HG03439 (cell line): ENCODE results near the gene CLDN5.

ENCODE experiments used
- ATAC-seq: cut with Tn5 transposase; IDR thresholded peaks from one replicate; pipeline ENCODE4 v1.9.1; 2021; ENCODE audit warnings: mild to moderate bottlenecking, moderate library complexity; ENCODE audit not compliant: unreplicated experiment

CLDN5 gene

GRCh38 chr22:19504900-19505734 is 19.1 kb downstream of the CLDN5 start:
- ATAC-seq, result no peak

GRCh38 chr22:19503869-19504268 is 20.3 kb downstream of the CLDN5 start:
- no peak for ATAC-seq

DNA sequence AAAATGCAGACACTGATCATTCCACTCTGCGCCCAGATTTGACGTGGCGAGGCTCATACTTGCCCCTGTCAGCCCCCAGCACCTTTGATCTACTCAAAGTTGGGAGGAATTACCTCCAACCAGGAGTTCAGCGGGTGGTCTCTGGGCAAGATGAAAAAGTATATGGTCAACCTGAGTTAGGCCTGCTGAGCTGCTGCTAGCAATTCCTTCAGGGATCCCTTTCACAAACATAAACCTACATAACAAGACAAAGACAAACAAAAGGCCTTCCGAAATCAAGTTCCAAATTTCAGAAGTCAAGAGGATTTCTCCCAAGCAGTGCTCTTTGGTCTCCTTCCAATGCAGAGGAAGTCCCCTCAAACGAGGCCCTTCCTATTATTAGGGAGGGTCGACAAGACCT is 20.8 kb downstream of the CLDN5 start:
- ATAC-seq, result no peak

GRCh38 chr22:19501897-19502447 is 22.2 kb downstream of the CLDN5 start:
- no peak for ATAC-seq

- ATAC-seq, result no peak
Observed at GRCh38 chr22:19499880-19500242, 24.3 kb downstream of the CLDN5 start.

GRCh38 chr22:19499236-19499879 is 24.9 kb downstream of the CLDN5 start:
- ATAC-seq, result no peak

GRCh38 chr22:19498866-19499190 is 25.4 kb downstream of the CLDN5 start:
- ATAC-seq, result no peak

DNA sequence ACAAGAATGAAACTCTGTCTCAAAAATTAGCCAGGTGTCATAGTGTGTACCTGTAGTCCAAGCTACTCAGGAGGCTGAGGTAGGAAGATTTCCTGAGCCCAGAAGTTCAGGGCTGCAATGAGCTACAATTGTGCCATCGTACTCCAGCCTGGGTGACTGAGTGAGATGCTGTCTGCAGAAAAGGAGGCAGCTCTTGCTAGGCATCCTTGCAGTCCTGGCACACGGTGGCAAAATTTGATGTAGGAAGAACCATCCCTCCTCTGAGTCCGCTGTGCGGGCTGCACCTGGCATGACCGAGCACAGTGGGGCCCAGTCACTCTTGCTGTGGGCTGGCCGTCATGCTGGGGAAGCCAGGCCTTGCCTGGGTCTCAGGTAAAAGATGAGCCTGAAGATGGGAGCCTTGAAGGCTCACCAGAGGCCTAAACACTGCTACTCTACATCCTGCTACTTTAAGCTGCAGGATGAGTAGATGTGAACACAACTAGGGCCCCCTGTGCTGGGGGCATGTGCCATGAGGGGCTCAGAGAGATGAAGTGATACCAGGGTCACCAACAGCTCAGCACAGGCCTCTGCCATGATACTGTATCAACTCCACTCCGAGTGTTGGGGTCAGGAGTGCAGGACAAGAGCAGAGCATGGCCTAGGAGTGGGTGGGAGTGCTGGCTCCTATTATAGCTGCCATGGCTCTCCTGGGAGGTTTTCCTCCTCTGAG is 25.9 kb downstream of the CLDN5 start:
- ATAC-seq, result no peak

DNA sequence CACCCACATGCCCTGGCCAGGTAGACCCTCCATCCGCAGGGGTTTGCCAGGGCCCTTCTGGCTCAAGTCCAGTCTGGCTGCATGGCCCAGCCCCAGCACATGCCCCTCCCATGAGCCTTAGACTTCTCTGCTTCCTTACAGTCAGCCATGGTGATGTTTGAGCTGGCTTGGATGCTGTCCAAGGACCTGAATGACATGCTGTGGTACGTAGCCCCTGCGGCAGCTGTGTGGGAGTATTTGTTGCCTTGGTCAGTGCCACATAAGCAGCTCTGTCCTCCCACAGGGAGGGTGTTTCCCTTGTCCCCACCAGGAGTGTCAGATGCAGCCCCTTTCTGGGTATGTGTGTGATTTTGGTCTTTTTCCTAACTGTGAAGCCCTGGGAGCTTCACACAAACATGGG is 27.0 kb downstream of the CLDN5 start:
- no peak for ATAC-seq

DNA sequence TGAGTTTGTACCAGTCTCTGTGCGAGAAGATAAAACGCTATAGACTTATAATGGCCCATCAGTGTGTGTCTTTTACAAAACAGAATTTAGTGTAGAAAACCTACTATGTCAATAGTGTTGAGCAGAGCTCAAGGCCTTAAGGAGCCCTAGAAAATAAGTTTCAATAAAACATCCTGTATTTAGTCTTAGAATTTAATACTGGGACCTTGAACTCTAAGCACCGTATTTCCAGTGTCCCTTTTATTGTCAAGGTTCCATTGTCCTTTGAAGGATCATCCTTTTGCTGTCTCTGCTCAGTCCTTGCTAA is 27.9 kb downstream of the CLDN5 start:
- ATAC-seq, result no peak

- no peak for ATAC-seq
Observed at GRCh38 chr22:19495562-19496323, 28.5 kb downstream of the CLDN5 start.

- ATAC-seq, result no peak
Observed at GRCh38 chr22:19494676-19495173, 29.5 kb downstream of the CLDN5 start.

- ATAC-seq, result no peak
Observed at GRCh38 chr22:19494001-19494560, 30.1 kb downstream of the CLDN5 start.

DNA sequence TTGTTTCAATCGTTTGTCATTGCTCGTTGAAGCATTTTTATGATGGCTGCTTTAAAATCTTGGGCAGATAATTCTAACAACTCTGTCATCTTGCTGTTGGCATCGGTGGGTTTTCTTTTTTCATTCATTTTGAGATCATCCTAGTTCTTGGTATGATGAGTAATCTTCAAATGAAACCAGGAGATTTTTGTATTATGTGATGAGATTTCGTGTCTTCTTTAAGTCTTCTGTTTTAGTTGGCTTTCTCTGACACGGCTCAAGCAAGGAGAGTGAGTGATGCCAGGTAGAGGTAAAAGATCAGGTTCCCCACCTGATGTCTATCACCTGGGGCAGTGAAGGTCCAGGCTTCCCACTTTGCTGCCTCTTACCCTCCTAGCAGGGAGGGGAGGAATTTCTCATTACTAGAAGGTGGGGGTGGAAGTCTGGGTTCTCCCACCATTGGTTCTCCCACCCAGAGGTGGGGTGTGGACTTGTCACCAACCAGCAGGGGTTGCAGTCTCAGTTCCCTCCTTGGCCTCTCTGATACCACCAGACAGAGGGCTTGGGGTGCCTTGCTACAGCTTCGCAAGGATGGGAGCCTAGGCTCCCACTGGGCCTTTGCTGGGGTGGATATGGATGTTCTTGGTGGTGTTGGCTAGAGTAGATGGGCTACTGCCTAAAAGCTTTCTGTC is 31.6 kb downstream of the CLDN5 start:
- ATAC-seq, result no peak

DNA sequence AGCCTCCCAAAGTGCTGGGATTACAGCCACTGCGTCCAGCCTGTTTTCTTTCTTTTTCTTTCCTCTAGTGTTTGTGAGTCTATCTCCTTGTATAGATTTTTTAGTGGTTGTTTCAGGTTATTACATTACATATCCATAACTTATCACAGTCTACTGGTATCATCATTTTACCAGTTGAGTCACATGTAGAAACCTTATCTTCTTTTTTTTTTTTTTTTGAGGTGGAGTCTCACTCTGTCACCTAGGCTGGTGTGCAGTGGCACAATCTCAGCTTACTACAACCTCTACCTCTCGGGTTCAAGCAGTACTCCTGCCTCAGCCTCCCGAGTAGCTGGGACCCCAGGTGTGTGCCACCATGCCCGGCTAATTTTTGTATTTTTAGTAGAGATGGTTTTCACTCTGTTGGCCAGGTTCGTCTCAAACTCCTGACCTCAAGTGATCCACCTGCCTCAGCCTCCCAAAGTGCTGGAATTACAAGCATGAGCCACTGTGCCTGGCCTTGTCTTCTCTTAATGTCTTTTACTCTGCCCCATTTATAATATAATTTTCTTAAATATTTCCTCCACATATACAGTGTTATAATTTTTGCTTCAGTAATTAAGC is 33.5 kb downstream of the CLDN5 start:
- no peak for ATAC-seq

DNA sequence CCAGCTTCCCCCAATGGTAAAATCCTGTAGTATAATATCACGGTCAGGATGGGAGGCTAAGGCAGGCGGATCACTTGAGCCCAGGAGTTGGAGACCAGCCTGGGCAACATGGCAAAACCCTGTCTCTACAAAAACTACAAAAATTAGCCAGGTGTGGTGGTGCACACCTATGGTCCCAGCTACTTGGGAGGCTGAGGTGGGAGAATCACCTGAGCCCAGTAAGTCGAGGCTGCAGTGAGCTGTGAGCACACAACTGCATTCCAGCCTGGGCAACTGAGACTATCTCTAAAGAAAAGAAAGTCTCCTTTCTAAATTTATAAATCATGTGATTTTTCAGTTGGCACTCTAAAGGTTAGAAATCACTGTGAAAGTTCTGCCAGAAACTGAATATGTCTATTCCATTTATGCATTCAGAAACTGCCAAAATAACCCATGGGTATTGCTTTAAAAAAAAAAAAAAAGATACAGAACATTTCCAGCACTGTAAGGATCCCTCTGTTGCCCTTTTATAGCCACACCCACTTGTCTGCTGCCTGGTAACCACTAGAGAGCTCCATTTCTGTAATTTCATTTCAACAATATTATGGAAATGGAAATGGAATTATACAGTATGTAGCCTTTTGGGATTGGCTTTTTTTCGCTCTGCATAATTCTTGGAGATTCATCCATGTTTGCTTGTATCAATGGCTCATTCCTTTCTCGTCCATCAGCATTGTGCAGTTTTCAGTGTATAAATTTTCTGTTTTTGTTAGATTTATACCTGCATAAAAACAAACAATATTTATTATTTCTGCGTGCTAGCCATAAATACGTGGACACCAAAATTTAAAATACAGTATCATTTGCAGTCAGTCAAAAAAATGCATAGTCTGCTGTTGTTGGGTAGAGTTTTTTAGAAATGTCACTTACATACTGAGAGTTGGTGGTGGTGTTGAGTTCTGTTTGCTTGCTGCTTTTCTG is 35.0 kb downstream of the CLDN5 start:
- no peak for ATAC-seq

DNA sequence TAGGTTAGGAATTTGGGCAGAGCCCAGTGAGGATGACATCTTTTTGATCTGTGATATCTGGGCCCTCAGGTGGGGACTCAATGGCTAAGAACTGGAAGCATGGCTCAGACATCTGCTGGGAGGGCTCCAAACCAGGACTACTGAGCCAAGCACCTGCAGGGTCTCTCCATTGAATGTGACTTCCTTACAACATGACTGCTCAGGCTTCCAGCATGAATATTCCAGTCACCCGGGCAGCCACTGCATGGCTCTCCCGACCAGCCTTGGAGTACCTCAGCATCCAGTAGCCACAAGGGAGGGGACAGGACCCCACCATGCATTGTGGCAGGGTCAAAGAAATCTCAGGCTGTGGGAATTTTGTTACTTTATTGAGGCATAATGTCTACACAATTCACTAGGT is 35.9 kb downstream of the CLDN5 start:
- ATAC-seq, result no peak

- ATAC-seq, result no peak
Observed at GRCh38 chr22:19483481-19484244, 40.5 kb downstream of the CLDN5 start.
